Peyer's patch (tissue), 4 donors: Measurements from ENCODE around the gene PAX9. TPM values are rescaled to one million over a fixed set of nuclear protein-coding genes. Genes with fewer than 3 reads are reported as not detected.
A peak's percentile ranks its signal among the peaks of the same experiment; 100 is the strongest.

Source experiments
- DNase-seq, 3 donors: peaks; one replicate each; pipeline ENCODE4 v3.0.0-alpha.2; 2017 to 2019
- H3K27ac ChIP-seq, 4 donors: fragments of 200-600 bp; sonication (generic); one replicate each; pipeline ENCODE4 v1.5.1; 2016 to 2019
- H3K27me3 ChIP-seq, 2 donors: fragments of 200-600 bp; sonication (generic); one replicate each; pipeline ENCODE4 v1.5.1; 2019
- H3K36me3 ChIP-seq, 3 donors: fragments of 200-600 bp; sonication (generic); one replicate each; pipeline ENCODE4 v1.5.1; 2016 to 2019
- H3K4me1 ChIP-seq, 4 donors: fragments of 200-600 bp; sonication (generic); one replicate each; pipeline ENCODE4 v1.5.1; 2016 to 2019
- H3K4me3 ChIP-seq, 4 donors: fragments of 200-600 bp; sonication (generic); 1 replicate in 3 of 4; 2 replicates in 1 of 4; pipeline ENCODE4 v1.5.1; 2016 to 2019; ENCODE audit warnings: mild to moderate bottlenecking in 1 of 4
- H3K9me3 ChIP-seq, 4 donors: fragments of 200-600 bp; sonication (generic); one replicate each; pipeline ENCODE4 v1.5.1; 2016 to 2019; ENCODE audit warnings: mild to moderate bottlenecking in 1 of 4
- POLR2A ChIP-seq, 2 donors: fragments of 450-650 bp; IDR thresholded peaks; one replicate each; pipeline ENCODE4 v1.5.1; 2017; ENCODE audit warnings: antibody characterized with exemption in 2 of 2, mild to moderate bottlenecking in 2 of 2, moderate library complexity in 2 of 2
- total RNA-seq, 4 donors: library from RNA; depleted of rRNA; stranded (reverse); fragments of >200 nt; gene quantifications; one replicate each; pipeline ENCODE4 v1.1.0, GENCODE V29; 2016
- TF ChIP-seq, protein P1 (sequence below), 6 experiments: fragments of 450-650 bp in 4 of 6; fragments of 200-600 bp in 2 of 6; sonication (generic) in 1 of 6; IDR thresholded peaks; one replicate each; pipeline ENCODE4 v1.5.1; 2017 to 2019; ENCODE audit warnings: antibody characterized with exemption in 6 of 6, mild to moderate bottlenecking in 3 of 6, moderate library complexity in 1 of 6

The PAX9 gene
- total RNA-seq, 4 donors from 2014 or later, result not detected

- H3K36me3 ChIP-seq, result no peaks in the 10 kb centered on the region
- no peak overlapping the region for H3K4me3 ChIP-seq
- H3K4me1 ChIP-seq, result peaks cover 0 to 55% (median 0%) of the 10 kb centered on the region in 4 donors
- TF ChIP-seq, protein P1, sequence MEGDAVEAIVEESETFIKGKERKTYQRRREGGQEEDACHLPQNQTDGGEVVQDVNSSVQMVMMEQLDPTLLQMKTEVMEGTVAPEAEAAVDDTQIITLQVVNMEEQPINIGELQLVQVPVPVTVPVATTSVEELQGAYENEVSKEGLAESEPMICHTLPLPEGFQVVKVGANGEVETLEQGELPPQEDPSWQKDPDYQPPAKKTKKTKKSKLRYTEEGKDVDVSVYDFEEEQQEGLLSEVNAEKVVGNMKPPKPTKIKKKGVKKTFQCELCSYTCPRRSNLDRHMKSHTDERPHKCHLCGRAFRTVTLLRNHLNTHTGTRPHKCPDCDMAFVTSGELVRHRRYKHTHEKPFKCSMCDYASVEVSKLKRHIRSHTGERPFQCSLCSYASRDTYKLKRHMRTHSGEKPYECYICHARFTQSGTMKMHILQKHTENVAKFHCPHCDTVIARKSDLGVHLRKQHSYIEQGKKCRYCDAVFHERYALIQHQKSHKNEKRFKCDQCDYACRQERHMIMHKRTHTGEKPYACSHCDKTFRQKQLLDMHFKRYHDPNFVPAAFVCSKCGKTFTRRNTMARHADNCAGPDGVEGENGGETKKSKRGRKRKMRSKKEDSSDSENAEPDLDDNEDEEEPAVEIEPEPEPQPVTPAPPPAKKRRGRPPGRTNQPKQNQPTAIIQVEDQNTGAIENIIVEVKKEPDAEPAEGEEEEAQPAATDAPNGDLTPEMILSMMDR (IDR thresholded peaks at IDR 0.05), result no peak
- TF ChIP-seq POLR2A (IDR thresholded peaks at IDR 0.05), result no peak
- H3K9me3 ChIP-seq, result no peaks in the 10 kb centered on the region
- H3K27me3 ChIP-seq, result peaks cover 3 to 89% of the 10 kb centered on the region in 2 donors
- no peak overlapping the region for H3K27ac ChIP-seq
- DNase-seq, result no peak
Observed at GRCh38 chr14:36659010-36659821, 2.4 kb upstream of the PAX9 start.

DNA sequence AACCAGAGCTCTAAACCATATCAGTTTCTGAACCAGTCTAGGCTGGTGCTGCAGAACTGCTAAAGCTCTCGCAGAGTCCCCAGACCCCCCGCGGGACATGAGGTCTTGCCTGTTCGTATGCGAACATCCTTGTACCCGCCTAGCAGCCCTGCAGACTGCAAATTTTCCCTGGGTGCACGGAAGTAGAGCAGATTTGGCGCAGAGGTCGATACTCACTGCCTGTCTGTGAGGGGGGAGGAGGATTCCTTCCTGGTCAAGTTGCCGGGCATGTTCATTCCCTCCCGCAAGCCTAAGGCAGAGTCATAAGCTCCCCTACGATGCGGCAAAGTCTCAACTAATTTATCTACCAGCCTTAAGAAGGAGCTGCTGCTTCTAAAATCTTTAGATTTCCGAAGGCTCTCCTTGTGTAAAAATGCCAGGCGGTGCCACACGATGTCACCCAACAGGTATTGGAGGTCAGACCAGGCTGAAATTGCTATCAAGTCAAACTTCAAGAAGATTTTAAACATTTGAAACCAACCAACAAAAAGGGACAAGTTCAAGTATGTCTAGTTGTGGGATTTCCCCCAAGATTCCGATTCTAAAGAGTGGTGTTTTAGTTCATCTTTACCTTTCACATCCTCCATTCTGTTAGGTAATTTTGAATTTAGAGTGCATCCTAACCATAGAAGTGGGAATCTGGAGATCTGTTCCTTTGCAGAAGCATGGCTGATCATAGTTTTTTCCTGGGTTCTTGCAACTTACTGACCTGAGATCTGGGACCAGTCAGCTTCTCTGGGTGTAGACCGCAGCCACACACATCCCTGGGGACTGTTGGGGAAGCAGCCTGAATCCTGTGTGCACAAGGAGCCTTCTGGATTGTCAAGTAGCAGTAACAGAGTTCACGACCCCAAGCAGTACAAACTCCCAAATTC is 1.6 kb upstream of the PAX9 start:
- H3K4me1 ChIP-seq, result peaks cover 0 to 55% (median 0%) of the 10 kb centered on the region in 4 donors
- no peak for TF ChIP-seq POLR2A (IDR thresholded peaks at IDR 0.05)
- TF ChIP-seq, protein P1 (IDR thresholded peaks at IDR 0.05), result no peak

GRCh38 chr14:36660736-36661505 is 739 bp upstream of the PAX9 start:
- H3K36me3 ChIP-seq, result no peaks in the 10 kb centered on the region
- peaks cover 0 to 52% (median 0%) of the 10 kb centered on the region in 4 donors for H3K4me1 ChIP-seq
- peak overlapping the region in 2 of 4 donors; percentile 18 to 43 for H3K4me3 ChIP-seq
- no peak for DNase-seq
- H3K27ac ChIP-seq, result no peak overlapping the region
- no peaks in the 10 kb centered on the region for H3K9me3 ChIP-seq
- H3K27me3 ChIP-seq, result peaks cover 3 to 84% of the 10 kb centered on the region in 2 donors
- TF ChIP-seq POLR2A (IDR thresholded peaks at IDR 0.05), result no peak
- TF ChIP-seq, protein P1 (IDR thresholded peaks at IDR 0.05), result no peak

More for the DNA sequence above, 1.6 kb upstream of the PAX9 start:
- Histone ChIP-seq H3K27me3 (peaks cover 3 to 88% of the 10 kb centered on the region in 2 donors), H3K9me3 (no peaks in the 10 kb centered on the region), H3K36me3 (no peaks in the 10 kb centered on the region), H3K27ac (no peak overlapping the region), H3K4me3 (no peak overlapping the region)
- no peak for DNase-seq

DNA sequence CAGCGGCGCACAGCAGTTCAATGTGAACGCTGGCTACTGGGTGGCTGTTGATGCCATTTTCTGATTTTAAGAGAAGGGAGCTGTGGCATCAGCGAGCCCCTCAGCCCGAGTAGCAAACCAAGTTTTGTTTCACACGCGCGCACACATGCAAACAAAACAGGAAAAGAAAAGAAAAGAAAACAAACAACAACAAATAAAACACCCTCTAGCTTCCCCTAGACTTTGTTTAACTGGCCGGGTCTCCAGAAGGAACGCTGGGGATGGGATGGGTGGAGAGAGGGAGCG is 540 bp downstream of the PAX9 start:
- Histone ChIP-seq H3K9me3 (no peaks in the 10 kb centered on the region), H3K36me3 (no peaks in the 10 kb centered on the region), H3K4me3 (peak overlapping the region in 2 of 4 donors; percentile 5 to 43), H3K27me3 (peaks cover 3 to 88% of the 10 kb centered on the region in 2 donors), H3K4me1 (peaks cover 0 to 48% (median 0%) of the 10 kb centered on the region in 4 donors), H3K27ac (no peak overlapping the region)
- DNase-seq, result no peak
- TF ChIP-seq, protein P1 (IDR thresholded peaks at IDR 0.05), result no peak
- no peak for TF ChIP-seq POLR2A (IDR thresholded peaks at IDR 0.05)
